WTC11 (cell line): ENCODE data around the gene RPL38. TPM values are rescaled to one million over a fixed set of nuclear protein-coding genes. Genes with fewer than 3 reads are reported as not detected.

Experiments used
- ATAC-seq: fragments of 200-7000 bp; cut with Tn5 transposase; 2 replicates; pipeline ENCODE4 v1.10.0; 2021; ENCODE audit warnings: mild to moderate bottlenecking, moderate library complexity
- CTCF ChIA-PET: fragments of 300-600 bp; sonication (Branson Sonifier 250); formaldehyde crosslinking; loops from one replicate; lab custom pipeline; 2021; ENCODE audit warnings: antibody characterized with exemption; lab: Charles Lee
- POLR2A ChIA-PET: fragments of 350-600 bp; sonication (Branson Sonifier 250); formaldehyde crosslinking; loops from one replicate; lab custom pipeline; 2021; ENCODE audit warnings: antibody characterized with exemption; lab: Charles Lee
- DNase-seq: peaks from one replicate; pipeline ENCODE4 v3.0.0; 2021; ENCODE audit warnings: low spot score
- H3K27ac Mint-ChIP-seq: 2 replicates; pipeline ENCODE4 v1.8.0; 2021; ENCODE audit warnings: mixed read lengths
- H3K27me3 Mint-ChIP-seq: 2 replicates; pipeline ENCODE4 v1.8.0; 2021; ENCODE audit warnings: low read depth, mild to moderate bottlenecking, moderate library complexity, mixed read lengths
- H3K36me3 Mint-ChIP-seq: 2 replicates; pipeline ENCODE4 v1.8.0; 2021; ENCODE audit warnings: mixed read lengths
- H3K4me1 Mint-ChIP-seq: 2 replicates; pipeline ENCODE4 v1.8.0; 2022; ENCODE audit warnings: mixed read lengths
- H3K4me3 Mint-ChIP-seq: 2 replicates; pipeline ENCODE4 v1.8.0; 2021; ENCODE audit warnings: mild to moderate bottlenecking, moderate library complexity, mixed read lengths
- H3K9me3 Mint-ChIP-seq: 2 replicates; pipeline ENCODE4 v1.8.0; 2021; ENCODE audit warnings: mixed read lengths
- ESRRA ChIP-seq: sonication (generic); formaldehyde crosslinking; IDR thresholded peaks from 2 replicates; pipeline ENCODE4 v1.8.1; 2022; ENCODE audit warnings: mild to moderate bottlenecking, missing genetic modification reagents, borderline replicate concordance
- FOXJ3 ChIP-seq: sonication (generic); formaldehyde crosslinking; IDR thresholded peaks from 2 replicates; pipeline ENCODE4 v1.9.0; 2021; ENCODE audit warnings: missing genetic modification reagents, mild to moderate bottlenecking, borderline replicate concordance
- GRHL2 ChIP-seq: fragments of 250-450 bp; sonication (Bioruptor Pico); IDR thresholded peaks from 2 replicates; pipeline ENCODE4 v1.8.0; 2022; ENCODE audit warnings: mild to moderate bottlenecking, moderate library complexity; ENCODE audit not compliant: insufficient replicate concordance, severe bottlenecking
- HMGA2 ChIP-seq: fragments of 250-450 bp; sonication (Bioruptor Pico); IDR thresholded peaks from 2 replicates; pipeline ENCODE4 v1.4.0; 2021; ENCODE audit warnings: mild to moderate bottlenecking, moderate library complexity
- NFE2L1 ChIP-seq: sonication (generic); formaldehyde crosslinking; IDR thresholded peaks from 2 replicates; pipeline ENCODE4 v1.8.1; 2023; ENCODE audit warnings: missing genetic modification reagents
- PRRX2 ChIP-seq: fragments of 250-450 bp; sonication (Bioruptor Pico); IDR thresholded peaks from 2 replicates; pipeline ENCODE4 v1.8.0; 2021; ENCODE audit warnings: mild to moderate bottlenecking
- RORB ChIP-seq: fragments of 250-450 bp; sonication (Bioruptor Pico); IDR thresholded peaks from 2 replicates; pipeline ENCODE4 v1.9.0; 2021; ENCODE audit warnings: mild to moderate bottlenecking
- TEAD1 ChIP-seq: sonication (generic); formaldehyde crosslinking; IDR thresholded peaks from 2 replicates; pipeline ENCODE4 v1.8.0; 2022; ENCODE audit warnings: mild to moderate bottlenecking, missing genetic modification reagents
- TEAD4 ChIP-seq: sonication (generic); formaldehyde crosslinking; IDR thresholded peaks from 2 replicates; pipeline ENCODE4 v1.8.0; 2022; ENCODE audit warnings: mild to moderate bottlenecking, missing genetic modification reagents
- ZNF219 ChIP-seq: sonication (generic); formaldehyde crosslinking; IDR thresholded peaks from 2 replicates; pipeline ENCODE4 v1.8.0; 2023; ENCODE audit warnings: missing genetic modification reagents, mild to moderate bottlenecking, borderline replicate concordance
- ZNF263 ChIP-seq: sonication (generic); formaldehyde crosslinking; IDR thresholded peaks from 2 replicates; pipeline ENCODE4 v1.8.1; 2022; ENCODE audit warnings: low read depth, mild to moderate bottlenecking, moderate library complexity, missing genetic modification reagents
- total RNA-seq: library from RNA; stranded (reverse); gene quantifications from 3 replicates; pipeline ENCODE4 v1.2.3, GENCODE V29; 2021
- TF ChIP-seq, protein P1 (sequence below): fragments of 250-450 bp; sonication (Bioruptor Pico); IDR thresholded peaks from 2 replicates; pipeline ENCODE4 v1.9.0; 2021; ENCODE audit warnings: moderate library complexity, mild to moderate bottlenecking, inconsistent platforms, borderline replicate concordance
- TF ChIP-seq, protein P2 (sequence below): fragments of 250-450 bp; sonication (Bioruptor Pico); conservative IDR thresholded peaks from 2 replicates; pipeline ENCODE4 v1.9.0; 2021; ENCODE audit warnings: mild to moderate bottlenecking
- TF ChIP-seq, protein P3 (sequence below): sonication (generic); formaldehyde crosslinking; IDR thresholded peaks from 2 replicates; pipeline ENCODE4 v1.8.1; 2023; ENCODE audit warnings: mild to moderate bottlenecking, moderate library complexity, missing genetic modification reagents
- TF ChIP-seq, protein P4 (sequence below): sonication (generic); formaldehyde crosslinking; conservative IDR thresholded peaks from 2 replicates; pipeline ENCODE4 v1.8.1; 2022; ENCODE audit warnings: mild to moderate bottlenecking, missing genetic modification reagents
- TF ChIP-seq, protein P5 (sequence below): sonication (generic); formaldehyde crosslinking; IDR thresholded peaks from 2 replicates; pipeline ENCODE4 v1.8.0; 2022; ENCODE audit warnings: mild to moderate bottlenecking, missing genetic modification reagents
- TF ChIP-seq, protein P6 (sequence below): fragments of 200-600 bp; IDR thresholded peaks from 2 replicates; pipeline ENCODE4 v1.8.0; 2022; ENCODE audit warnings: antibody characterized with exemption
- TF ChIP-seq, protein P7 (sequence below): sonication (generic); formaldehyde crosslinking; IDR thresholded peaks from 2 replicates; pipeline ENCODE4 v1.8.0; 2022; ENCODE audit warnings: missing genetic modification reagents

The RPL38 gene
- total RNA-seq, 1 experiment from 2014 or later, result 1,170 TPM

DNA sequence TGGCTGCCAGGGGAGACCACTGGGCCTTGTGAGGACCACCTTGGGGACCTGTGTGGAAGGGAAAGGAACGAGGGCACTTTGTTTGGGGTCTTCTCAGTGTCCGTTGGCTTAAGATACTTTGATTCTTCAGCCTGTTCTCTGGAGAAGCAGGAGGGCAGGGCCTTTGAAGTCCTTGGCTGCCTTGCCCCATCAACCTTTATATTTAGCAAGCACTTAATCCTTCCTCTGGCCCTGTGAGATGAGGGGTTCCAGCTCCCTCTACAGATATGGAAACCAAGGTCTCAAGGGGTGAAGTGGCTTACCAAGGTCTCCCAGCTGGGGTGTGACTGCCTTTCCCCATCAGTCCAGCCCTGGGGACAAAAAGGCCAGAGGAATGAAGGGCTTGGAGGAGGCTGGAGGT, 38.4 kb downstream of the RPL38 start:
- Mint-ChIP-seq H3K4me1 (peaks cover 22% of the 10 kb centered on the region), H3K4me3 (no peak overlapping the region), H3K27me3 (peaks cover 7% of the 10 kb centered on the region), H3K27ac (no peak overlapping the region), H3K9me3 (peaks cover 8% of the 10 kb centered on the region), H3K36me3 (peaks cover 8% of the 10 kb centered on the region)
- ATAC-seq (no peak), DNase-seq (no peak)
- ChIA-PET POLR2A (no interaction called here), CTCF (interaction anchor here (1.5 kb wide), 1 partner anchor 18 kb away, joined by 7 read pairs; no protein-coding TSS in a partner anchor)
- TF ChIP-seq RORB (CRISPR knock-in tag) (no peak), FOXJ3 (CRISPR knock-in tag) (no peak), ESRRA (no peak), GRHL2 (CRISPR knock-in tag) (no peak), TEAD4 (CRISPR knock-in tag) (no peak), TEAD1 (no peak)
- TF ChIP-seq, protein P1, sequence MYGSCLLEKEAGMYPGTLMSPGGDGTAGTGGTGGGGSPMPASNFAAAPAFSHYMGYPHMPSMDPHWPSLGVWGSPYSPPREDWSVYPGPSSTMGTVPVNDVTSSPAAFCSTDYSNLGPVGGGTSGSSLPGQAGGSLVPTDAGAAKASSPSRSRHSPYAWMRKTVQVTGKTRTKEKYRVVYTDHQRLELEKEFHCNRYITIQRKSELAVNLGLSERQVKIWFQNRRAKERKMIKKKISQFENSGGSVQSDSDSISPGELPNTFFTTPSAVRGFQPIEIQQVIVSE (CRISPR knock-in tag), result no peak
- TF ChIP-seq, protein P2, sequence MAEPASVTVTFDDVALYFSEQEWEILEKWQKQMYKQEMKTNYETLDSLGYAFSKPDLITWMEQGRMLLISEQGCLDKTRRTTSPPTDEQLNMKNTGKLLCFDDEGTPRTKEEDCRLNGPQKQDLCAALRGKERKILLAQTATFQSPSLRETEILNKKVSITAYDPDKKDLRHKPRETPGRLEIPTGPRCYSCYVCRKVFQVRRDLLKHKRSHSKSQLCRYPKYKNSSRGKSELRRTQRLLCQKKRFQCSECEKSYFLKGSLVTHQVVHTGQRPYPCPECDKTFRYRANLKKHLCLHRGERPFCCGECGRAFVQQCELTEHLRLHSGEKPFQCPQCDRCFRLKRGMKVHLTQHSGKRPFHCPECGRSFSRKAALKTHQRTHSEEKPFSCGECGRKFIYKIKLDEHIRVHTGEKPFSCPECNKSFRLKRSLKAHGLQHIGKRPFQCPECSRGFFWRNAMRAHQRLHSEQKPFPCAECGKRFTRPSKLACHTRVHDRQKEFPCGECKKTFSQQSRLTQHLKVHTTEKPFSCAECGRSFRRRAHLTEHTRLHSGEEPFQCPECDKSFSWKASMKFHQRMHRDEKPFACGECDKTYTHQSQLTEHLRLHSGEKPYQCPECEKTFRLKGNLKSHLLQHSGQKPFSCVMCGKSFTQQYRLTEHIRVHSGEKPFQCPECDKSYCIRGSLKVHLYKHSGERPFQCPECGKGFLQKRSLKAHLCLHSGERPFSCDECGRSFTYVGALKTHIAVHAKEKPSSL (CRISPR knock-in tag), result no peak
- TF ChIP-seq, protein P3, sequence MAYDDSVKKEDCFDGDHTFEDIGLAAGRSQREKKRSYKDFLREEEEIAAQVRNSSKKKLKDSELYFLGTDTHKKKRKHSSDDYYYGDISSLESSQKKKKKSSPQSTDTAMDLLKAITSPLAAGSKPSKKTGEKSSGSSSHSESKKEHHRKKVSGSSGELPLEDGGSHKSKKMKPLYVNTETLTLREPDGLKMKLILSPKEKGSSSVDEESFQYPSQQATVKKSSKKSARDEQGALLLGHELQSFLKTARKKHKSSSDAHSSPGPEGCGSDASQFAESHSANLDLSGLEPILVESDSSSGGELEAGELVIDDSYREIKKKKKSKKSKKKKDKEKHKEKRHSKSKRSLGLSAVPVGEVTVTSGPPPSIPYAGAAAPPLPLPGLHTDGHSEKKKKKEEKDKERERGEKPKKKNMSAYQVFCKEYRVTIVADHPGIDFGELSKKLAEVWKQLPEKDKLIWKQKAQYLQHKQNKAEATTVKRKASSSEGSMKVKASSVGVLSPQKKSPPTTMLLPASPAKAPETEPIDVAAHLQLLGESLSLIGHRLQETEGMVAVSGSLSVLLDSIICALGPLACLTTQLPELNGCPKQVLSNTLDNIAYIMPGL (CRISPR knock-in tag), result no peak
- TF ChIP-seq, protein P4, sequence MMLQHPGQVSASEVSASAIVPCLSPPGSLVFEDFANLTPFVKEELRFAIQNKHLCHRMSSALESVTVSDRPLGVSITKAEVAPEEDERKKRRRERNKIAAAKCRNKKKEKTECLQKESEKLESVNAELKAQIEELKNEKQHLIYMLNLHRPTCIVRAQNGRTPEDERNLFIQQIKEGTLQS (CRISPR knock-in tag), result no peak

DNA sequence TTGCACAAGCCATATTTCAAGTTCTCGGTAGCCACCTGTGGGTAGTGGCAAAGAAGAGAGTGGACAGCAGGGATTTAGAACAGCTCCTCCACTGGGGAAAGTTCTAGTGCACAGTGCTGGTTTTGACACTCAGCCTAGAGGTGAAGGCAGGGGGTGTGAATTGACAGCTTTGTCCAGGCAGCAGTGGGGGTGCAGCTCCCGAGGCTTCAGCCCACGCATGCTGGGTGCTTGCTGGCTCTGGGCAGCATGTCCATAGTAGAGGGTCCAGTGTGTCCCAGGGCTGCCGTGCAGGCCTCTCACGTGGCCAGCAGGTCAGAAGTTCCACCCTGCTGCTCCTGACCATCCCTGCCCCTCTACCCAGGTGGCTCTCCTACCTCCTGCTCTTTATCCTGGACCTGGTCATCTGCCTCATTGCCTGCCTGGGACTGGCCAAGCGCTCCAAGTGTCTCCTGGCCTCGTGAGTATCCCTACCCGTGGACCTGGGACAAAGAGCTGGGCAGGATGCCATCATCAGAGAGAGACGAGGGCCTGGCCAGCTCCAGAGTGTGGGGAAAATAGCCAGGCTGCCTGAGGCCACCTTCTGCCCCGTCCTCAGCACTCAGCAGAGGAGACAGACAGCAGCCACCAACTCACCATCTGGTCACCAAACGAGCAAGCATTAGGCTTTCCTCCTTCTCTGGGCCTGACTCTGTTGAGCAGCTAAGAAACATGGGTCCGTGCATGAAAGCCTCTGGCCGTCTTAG, 39.7 kb downstream of the RPL38 start:
- CTCF ChIA-PET, result interaction anchor here (1.0 to 3.3 kb wide), 5 partner anchors 29 to 125 kb away, joined by 3 to 18 read pairs (median 5); partner anchors contain the start of gene TTYH2

More for the DNA sequence above, 39.7 kb downstream of the RPL38 start:
- POLR2A ChIA-PET, result no interaction called here
- Mint-ChIP-seq H3K4me3 (no peak overlapping the region), H3K9me3 (peaks cover 8% of the 10 kb centered on the region), H3K27ac (no peak overlapping the region), H3K36me3 (peaks cover 8% of the 10 kb centered on the region), H3K4me1 (peaks cover 22% of the 10 kb centered on the region), H3K27me3 (peaks cover 7% of the 10 kb centered on the region)
- TF ChIP-seq, protein P5, sequence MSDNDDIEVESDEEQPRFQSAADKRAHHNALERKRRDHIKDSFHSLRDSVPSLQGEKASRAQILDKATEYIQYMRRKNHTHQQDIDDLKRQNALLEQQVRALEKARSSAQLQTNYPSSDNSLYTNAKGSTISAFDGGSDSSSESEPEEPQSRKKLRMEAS (CRISPR knock-in tag), result no peak
- TF ChIP-seq ESRRA (no peak), NFE2L1 (CRISPR knock-in tag) (no peak), HMGA2 (CRISPR knock-in tag) (no peak), ZNF219 (no peak), PRRX2 (CRISPR knock-in tag) (no peak), ZNF263 (CRISPR knock-in tag) (no peak)
- TF ChIP-seq, protein P6, sequence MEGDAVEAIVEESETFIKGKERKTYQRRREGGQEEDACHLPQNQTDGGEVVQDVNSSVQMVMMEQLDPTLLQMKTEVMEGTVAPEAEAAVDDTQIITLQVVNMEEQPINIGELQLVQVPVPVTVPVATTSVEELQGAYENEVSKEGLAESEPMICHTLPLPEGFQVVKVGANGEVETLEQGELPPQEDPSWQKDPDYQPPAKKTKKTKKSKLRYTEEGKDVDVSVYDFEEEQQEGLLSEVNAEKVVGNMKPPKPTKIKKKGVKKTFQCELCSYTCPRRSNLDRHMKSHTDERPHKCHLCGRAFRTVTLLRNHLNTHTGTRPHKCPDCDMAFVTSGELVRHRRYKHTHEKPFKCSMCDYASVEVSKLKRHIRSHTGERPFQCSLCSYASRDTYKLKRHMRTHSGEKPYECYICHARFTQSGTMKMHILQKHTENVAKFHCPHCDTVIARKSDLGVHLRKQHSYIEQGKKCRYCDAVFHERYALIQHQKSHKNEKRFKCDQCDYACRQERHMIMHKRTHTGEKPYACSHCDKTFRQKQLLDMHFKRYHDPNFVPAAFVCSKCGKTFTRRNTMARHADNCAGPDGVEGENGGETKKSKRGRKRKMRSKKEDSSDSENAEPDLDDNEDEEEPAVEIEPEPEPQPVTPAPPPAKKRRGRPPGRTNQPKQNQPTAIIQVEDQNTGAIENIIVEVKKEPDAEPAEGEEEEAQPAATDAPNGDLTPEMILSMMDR, result no peak
- TF ChIP-seq, protein P7, sequence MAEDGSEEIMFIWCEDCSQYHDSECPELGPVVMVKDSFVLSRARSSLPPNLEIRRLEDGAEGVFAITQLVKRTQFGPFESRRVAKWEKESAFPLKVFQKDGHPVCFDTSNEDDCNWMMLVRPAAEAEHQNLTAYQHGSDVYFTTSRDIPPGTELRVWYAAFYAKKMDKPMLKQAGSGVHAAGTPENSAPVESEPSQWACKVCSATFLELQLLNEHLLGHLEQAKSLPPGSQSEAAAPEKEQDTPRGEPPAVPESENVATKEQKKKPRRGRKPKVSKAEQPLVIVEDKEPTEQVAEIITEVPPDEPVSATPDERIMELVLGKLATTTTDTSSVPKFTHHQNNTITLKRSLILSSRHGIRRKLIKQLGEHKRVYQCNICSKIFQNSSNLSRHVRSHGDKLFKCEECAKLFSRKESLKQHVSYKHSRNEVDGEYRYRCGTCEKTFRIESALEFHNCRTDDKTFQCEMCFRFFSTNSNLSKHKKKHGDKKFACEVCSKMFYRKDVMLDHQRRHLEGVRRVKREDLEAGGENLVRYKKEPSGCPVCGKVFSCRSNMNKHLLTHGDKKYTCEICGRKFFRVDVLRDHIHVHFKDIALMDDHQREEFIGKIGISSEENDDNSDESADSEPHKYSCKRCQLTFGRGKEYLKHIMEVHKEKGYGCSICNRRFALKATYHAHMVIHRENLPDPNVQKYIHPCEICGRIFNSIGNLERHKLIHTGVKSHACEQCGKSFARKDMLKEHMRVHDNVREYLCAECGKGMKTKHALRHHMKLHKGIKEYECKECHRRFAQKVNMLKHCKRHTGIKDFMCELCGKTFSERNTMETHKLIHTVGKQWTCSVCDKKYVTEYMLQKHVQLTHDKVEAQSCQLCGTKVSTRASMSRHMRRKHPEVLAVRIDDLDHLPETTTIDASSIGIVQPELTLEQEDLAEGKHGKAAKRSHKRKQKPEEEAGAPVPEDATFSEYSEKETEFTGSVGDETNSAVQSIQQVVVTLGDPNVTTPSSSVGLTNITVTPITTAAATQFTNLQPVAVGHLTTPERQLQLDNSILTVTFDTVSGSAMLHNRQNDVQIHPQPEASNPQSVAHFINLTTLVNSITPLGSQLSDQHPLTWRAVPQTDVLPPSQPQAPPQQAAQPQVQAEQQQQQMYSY (CRISPR knock-in tag), result no peak
- ATAC-seq (no peak), DNase-seq (no peak)
